ENCODE data around the gene PRSS33.

The PRSS33 gene

DNA sequence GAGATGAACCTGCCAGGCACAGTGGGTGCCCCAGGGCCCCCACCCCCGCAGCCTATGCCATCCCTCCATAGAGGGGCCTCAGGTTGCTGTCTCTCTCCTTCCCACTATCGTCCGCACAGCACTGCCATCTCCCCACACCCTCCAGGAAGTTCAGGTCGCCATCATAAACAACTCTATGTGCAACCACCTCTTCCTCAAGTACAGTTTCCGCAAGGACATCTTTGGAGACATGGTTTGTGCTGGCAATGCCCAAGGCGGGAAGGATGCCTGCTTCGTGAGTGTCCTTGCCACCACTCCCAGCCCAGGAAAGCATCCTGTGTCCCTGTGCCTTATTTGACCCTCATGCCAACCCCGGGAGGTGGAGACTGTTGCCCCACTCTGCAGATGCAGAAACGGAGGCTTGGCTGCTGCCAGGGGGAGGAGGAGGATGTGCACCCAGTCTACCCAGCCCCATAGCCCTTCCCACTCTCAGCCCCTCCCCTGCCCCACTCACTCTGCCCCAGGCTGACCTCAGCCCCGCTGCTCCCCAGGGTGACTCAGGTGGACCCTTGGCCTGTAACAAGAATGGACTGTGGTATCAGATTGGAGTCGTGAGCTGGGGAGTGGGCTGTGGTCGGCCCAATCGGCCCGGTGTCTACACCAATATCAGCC, 33.6 kb upstream of the PRSS33 start:
- DNase-seq = no peak

DNA sequence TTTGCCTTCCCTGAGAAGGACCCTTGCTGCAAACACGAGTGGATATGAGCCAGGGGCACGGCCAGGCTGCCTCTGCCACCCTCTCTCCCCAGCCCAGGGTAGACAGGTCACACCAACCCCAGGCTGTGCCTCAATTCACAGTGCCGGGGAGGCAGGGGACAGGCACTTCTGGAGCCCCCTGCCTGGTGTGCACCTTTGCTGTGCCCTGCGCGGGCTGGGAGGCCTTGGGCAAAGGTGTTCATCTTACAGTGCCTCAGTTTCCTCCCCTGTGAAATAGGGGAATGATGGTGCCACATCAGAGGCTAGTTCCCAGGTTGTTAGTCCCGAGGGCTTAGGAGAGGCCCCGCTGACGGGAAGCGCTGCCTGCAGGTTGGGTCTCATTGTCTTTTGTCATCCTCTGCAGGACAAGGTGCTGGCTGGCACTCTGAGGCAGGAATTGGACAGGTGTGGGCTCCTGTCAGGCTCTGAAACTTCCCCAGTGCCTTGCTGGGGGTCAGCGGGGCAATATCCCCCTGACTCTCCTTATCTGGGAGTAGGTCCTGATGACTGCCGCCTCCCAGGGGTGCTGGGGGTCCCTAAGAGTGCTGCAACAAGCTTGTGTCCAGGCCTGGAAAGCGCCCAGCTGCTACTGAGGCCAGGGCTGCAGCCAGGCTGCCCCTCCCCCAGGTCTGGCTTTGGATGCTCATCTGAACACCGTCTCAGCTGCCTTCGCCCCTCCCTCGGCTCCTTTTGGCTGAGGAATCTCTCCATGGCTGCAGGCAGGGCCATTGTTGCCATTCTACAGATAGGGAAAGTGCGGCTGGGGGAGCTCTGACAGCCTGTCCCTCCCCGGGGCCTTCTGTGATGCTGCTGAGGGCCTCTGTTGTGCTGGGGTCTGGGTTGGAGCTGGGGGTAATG, 32.8 kb upstream of the PRSS33 start:
- DNase-seq = no peak

DNA sequence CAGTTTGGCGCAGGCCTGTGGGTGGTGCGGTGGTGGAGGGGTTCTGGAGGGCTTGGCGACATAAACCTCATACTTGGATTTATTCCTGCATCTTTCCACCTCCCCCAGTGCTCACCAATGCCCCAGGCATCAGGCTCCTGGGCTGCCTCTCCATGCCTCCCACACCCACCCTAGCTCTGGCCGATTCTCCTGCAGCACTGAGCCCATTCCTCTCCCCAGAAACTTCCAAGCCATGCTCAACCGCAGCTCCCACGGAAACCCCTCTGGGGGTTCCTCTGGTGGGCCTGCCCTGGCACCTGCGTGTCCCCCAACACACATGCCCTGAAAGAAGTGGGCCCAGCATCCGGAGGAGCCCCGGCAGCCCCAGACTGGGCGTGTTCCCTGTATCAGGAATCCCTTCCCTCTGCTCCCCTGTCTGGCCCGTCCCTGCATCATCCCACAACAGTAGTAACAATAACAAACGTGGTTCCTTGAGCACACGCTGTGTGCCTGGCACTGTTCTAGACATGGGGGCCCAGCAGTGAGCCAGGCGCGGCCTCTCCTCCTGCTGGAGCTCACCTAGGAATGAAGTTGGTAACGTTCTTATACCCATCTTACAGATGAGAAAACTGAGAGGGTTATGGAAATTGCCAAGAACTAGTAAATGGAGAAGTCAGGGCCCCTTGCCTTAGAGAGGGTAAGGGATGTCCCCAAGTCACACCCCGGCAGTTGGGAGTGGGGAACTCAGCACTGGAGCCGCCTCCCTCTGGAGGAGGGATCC, 32.0 kb upstream of the PRSS33 start:
- no peak for DNase-seq

DNA sequence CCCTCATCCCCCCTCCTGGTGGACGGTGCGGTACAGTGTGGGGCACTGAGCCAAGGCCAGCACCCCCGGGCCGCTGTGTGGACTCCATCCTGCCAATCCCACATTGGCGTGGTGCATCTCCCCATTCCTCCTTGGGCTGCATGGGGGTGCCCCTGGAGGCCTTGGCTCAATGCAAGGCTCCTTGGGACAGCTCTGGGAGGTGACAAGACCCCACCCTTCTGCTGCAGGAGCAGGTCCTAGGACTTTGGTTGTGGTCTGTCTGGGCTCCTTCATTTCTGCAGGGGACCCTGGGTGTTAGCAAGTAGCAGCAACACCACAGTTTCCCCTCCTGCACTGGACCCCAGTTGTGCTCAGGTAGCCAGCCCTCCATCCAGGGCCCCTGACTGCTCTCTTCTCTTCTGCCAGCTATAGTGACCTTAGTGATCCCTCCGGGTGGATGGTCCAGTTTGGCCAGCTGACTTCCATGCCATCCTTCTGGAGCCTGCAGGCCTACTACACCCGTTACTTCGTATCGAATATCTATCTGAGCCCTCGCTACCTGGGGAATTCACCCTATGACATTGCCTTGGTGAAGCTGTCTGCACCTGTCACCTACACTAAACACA, 31.0 kb upstream of the PRSS33 start:
- no peak for DNase-seq

DNA sequence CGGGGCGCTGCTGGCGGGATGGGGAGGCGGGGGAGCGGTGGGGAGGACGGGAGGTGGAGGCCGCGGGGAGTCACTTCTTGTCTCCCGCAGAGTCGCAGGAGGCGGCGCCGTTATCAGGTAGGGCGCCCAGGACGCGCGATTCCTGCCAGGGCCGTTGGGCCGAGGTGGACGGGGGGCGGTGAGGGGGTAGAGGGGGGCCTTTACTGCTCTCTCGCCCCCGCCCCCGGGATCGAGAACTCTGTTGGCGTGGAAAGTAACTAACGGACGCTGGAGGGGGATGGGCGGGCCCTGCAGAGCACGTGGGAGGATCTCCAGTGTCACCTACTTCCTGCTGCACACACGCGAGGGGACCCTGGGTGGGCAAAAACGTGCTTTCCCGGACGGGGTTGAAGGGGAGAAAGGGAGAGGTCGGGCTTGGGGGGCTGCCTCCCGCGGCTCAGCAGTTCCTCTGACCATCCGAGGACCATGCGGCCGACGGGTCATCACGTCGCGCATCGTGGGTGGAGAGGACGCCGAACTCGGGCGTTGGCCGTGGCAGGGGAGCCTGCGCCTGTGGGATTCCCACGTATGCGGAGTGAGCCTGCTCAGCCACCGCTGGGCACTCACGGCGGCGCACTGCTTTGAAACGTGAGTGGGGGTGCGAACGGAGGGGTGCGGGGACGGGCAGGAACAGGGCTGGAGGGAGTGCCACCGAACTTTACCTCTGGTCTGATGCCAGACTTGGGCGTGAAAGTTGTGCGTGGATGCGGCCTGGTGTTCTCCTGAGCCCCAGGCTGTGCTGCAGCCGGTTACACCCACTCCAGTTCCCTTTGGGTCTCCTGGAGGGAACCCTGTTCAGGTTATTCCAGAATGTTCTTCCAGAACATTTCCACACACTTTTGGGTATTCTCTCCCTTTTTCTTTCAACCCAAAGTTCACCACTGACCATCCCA, 30.2 kb upstream of the PRSS33 start:
- no peak for DNase-seq

DNA sequence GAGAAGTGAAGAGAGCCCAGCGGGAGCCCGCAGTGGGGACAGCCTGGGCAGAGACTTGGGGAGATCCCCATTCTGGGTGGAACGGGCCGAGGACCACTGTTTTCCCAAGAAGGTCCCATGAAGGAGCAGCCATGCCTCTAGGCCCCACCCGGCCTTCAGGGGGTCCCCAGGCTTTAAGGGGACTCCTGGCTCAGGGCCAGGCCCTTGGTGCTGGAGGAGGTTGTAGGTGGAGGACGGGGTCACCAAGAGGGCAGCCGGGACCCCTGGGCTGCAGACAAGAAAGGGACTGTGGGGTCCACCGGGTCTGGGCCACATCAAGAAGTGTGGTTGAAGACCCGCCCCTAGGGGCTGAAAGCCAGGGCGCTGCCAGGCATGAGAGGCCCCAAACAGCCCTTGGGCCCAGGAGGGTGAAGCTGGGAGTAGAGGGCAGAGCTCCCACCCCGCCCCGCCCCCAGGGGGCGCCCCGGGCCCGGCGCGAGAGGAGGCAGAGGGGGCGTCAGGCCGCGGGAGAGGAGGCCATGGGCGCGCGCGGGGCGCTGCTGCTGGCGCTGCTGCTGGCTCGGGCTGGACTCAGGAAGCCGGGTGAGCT, 29.5 kb upstream of the PRSS33 start, which contains the start of gene PRSS21:
PRSS21 (plus strand) TSS at position 487 of the 589 bp plus-strand sequence; CDS start at position 519, 32 bp downstream.
- DNase-seq = no peak

DNA sequence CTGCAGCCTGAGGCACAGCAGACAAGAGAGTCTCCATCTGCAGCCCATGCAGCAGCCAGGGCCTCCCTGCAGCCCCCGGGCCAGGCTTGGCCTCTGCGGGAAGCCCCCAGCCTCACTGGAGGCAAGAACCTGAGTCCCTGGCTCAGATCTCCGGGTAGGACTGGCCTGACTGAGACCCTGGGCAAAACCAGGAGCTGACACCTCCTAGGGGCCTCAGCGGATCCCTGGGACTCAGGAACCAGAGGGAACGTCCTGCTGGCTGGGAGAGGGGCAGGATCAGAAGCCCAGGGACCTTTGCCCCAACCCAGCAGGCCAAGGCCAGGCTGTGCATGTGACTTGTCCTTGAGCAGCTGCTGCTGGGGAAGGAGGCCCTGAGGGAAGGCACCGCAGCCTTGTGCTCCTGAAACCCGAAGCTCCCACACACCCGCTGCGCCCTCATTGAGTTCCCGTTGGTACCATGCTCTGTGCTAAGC, 28.0 kb upstream of the PRSS33 start:
- no peak for DNase-seq

DNA sequence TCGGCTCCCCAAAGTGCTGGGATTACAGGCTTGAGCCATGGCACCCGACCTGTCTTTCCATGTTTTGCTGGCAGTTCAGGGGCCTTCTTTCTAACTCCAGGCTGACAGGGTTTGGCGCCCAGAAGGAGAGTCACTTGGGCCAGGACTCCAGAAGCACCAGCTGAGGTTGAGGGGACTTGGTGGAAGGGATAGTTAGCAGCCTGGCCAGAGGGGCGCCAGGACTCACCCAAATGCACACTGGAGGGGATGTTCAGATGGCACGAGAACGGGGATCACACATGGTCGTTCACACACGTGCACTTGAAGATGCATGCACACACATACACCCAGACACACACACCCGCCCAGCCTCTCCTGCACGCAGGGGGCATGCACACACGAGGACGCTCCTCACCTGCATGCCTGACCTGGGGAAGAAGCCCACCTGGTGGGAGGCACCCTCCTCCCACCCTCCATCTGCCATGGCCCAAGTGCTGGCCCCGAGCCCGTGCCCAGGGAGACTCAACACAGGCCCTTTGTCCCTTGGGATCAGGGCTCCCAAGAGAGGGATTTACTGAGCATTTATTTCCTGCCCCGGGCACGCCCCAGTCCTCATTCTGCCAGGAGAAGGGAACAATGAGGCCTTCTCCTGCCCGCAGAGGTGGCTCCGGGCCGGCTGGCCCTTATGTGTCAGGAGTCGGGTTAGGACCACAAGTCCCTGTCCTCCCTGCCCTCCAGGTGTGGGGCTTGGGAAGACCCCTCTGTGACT, 27.4 kb upstream of the PRSS33 start:
- DNase-seq = no peak

DNA sequence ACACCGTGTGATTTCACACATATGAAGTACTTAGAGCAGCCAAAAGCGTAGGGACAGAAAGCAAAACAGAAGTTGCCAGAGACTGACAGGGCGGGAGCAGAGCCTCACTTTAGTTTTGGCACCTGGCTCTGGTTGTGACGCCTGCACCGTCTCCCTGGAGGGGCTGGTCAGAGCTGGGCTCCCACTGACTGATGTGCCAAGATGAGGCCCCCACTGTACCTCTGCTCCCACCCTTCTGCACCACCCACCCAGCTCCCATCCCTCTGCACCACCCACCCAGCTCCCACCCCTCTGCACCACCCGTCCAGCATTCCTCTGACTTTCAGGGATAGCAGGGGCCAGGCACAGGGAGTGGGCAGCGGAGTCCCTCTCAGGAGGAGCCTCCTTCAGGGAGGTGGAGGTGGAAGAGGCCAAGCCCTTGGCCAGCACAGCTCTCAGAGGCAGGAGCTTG, 26.4 kb upstream of the PRSS33 start:
- no peak for DNase-seq

DNA sequence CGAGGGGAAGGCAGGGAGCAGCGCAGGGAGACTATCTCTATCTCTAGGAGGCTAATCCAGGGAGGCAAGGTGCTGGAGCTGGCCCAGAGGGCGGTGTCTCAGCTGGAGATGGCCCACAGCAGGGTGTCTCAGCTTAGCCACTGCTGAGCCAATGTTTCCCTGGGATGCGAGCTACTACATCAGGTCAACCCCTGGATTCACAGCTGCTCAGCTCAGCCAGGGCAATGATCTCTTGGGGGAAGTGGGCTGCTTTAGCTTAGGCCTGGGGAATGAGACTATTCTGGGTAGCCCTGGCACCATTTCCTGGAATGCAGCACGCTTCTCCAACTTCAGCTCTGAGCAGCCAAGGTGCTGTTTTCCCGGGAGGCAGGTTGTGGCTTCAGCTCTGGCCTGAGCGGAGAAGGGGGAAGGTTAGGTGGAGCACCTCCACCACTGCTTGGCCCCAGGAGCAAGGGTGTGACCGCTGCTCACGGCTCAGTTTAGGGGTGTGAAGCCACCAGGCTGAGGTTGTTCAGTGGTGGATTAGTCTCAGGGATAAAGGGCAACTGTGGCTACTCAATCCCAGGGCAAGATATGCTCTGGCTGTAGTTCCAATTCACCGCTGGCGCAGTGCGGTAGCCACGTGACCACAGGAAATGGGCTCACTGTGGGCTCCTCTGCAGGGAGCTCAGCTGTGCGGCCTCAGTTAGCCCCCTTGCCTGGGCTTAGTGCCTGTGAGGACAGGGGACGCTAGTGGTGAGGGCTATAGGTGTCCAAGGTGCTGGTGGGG, 24.5 kb upstream of the PRSS33 start:
- no peak for DNase-seq

DNA sequence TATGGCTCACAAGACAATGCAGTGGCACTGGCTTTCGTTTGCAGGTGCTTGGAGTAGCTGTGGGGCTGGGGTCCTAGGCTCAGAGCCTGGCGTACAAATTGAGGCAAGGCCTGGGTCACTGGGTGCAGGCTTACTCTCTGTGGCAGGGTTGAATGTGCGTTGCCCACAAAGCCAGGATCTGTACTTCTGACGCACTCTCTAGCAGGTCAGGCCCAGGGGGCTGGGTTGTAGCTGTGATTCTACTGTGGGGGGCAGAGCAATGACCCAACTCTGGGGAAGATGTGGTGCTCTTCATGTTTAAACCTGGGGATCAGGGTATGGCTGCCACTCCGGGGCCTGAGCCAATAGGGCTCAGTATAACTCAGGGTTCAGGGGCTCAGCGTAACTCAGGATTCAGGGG, 23.3 kb upstream of the PRSS33 start:
- no peak for DNase-seq

DNA sequence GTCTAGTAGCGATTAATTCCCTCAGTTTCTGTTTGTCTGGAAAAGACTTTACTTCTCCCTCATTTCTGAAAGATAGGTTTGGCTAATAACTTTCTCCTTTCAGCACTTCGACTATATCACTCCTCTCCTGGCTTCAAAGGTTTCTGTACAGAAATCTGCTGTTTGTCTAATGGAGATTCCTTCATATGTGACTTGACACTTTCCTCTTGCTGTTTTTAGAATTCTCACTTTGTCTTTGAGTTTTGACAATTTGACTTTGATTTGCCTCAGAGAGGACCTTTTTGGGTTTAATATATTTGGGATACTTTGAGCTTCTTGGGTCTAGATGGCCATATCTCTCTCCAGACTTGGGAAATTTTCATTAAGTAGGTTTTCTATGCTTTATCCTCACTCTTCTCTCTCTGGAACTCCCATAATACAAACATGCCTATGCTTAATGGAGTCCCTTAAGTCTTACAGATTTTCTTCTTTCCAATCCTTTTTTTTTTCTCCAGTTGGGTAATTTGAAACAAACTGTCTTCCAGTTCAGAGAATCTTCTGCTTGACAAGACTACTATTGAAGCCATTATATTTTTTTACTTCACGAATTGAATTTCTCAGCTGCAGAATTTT, 21.9 kb upstream of the PRSS33 start:
- no peak for DNase-seq

DNA sequence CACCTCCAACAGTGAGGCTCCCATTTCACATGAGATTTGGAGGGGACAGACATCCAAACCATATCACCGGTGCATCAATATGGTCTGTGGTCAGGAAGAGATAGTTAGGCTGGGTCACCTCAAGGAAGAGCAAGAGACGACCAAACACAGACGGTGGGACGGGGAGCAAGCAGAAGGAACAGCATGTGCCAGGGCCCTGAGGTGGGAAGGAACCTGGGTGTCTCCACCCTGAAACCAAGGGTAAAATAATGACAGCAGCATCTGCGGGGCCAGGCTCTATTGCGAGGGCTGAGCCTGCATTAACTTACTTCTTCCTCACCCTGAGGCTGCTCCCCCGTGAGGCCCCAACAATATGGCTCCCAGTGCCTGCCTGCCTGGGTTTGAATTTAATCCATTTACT, 20.8 kb upstream of the PRSS33 start:
- no peak for DNase-seq

DNA sequence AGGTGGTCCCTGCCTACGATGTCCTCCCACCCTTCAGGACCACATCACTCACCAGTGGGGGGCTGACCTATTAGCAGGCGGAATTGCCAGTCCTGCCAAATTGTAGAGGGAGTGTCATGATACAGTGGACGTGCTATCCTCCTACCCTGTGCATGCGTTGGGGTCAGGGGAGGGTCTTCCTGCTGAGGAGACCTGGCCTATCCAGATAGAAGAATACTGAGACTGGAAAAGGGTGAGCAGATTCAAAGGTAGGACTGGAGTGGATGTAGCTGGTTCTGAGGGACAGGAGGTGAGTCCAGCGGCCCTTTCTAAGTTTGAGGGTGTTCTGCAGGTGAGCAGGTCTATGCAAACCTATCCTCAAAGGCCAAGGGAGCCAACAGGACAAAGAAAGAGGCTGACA, 18.9 kb upstream of the PRSS33 start:
- DNase-seq = no peak

DNA sequence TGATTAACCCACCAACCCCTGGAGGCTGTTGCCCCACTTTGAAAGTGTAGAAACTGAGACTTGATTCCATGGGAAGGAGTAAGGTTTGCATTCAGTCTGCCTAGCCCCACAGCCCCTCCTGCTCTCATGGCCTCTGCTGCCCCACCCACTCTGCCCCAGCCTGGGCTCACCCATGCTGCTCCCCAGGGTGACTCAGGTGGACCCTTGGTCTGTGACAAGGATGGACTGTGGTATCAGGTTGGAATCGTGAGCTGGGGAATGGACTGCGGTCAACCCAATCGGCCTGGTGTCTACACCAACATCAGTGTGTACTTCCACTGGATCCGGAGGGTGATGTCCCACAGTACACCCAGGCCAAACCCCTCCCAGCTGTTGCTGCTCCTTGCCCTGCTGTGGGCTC, 17.4 kb upstream of the PRSS33 start:
- no peak for DNase-seq

DNA sequence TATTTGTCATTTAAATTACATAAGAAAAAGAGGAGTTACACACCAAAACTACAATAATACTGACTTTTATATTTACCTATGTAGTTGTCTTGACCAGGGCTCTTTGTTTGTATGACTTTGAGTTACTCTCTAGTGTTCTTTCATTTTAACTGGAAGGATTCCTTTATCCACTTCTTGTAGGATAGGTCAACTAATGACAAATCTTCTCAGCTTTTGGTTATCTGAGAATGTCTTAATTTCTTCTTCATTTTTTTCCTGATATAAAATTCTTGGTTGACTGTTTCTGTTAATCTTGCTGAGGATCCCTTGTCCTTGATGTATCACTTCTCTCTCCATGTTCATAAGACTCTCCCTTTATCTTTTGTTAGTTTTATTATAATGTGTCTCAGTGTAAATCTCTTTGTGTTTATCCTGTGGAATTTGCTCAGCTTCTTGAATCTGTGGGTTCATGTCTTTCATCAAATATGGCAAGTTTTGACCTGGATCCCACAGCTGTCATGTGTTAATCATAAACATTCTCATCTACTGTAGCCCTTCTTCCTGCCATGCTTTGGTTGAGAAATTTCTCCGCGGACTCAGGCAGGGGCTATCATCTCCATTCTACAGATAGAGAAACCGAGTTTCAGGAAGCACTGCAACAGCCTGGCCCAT, 16.3 kb upstream of the PRSS33 start:
- DNase-seq = no peak

DNA sequence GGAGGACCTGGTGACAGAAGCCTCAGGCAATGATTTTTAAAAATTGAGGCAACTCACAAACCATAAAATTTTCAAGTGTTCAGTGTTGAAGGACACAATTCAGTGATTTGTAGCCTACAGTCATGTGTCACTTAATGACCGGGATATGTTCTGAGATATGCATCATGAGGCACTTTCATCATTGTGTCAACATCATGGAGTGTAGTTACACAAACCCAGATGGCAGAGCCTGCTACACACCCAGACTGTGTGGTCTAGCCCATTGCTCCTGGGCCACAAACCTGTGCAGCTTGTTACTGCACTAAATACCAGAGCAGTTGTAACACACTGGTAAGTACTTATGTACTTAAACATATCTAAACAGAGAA, 12.5 kb upstream of the PRSS33 start:
- DNase-seq = no peak

DNA sequence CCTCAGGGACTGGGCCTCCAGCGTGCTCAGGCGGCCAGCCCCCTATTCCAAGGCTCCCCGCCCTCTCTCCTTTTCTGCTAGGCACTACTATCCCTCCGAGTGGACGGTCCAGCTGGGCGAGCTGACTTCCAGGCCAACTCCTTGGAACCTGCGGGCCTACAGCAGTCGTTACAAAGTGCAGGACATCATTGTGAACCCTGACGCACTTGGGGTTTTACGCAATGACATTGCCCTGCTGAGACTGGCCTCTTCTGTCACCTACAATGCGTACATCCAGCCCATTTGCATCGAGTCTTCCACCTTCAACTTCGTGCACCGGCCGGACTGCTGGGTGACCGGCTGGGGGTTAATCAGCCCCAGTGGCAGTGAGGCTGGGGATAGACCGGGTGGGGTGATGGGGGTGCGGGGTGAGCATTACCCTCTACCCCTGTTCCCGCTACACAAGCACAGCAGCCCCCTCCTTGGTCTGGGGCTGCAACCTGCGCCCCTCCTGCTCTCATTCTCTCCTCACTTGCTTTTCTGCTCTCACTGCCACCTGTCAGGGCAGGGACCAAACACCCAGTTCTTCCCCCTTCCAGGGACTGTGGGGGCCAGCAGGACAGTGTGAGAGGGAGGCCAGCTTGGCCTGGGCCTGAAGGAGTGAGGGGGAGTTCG, 12.0 kb upstream of the PRSS33 start:
- DNase-seq = no peak
